Karpas-422 (cell line): ENCODE results near the gene VPS4B. TPM values are rescaled to one million over a fixed set of nuclear protein-coding genes. Genes with fewer than 3 reads are reported as not detected.

Source experiments
- DNase-seq: peaks from one replicate; pipeline ENCODE4 v3.0.0-alpha.2; 2015
- H2AFZ ChIP-seq: fragments of 200-600 bp; sonication (generic); 2 replicates; pipeline ENCODE4 v1.6.1; 2014; ENCODE audit warnings: antibody characterized with exemption, low read length, mixed read lengths
- H3K27ac ChIP-seq: fragments of 200-600 bp; sonication (generic); 2 replicates; pipeline ENCODE4 v1.5.1; 2014; ENCODE audit warnings: mild to moderate bottlenecking, low read length, moderate library complexity
- H3K27me3 ChIP-seq: fragments of 200-600 bp; sonication (generic); 2 replicates; pipeline ENCODE4 v1.6.1; 2014; ENCODE audit warnings: low read length, mixed read lengths
- H3K36me3 ChIP-seq: fragments of 200-600 bp; sonication (generic); 2 replicates; pipeline ENCODE4 v1.6.1; 2014; ENCODE audit warnings: low read length, mixed read lengths; ENCODE audit not compliant: insufficient read depth
- H3K4me1 ChIP-seq: fragments of 200-600 bp; sonication (generic); 2 replicates; pipeline ENCODE4 v1.6.1; 2014; ENCODE audit warnings: mild to moderate bottlenecking, low read length, mixed read lengths
- H3K4me2 ChIP-seq: fragments of 200-600 bp; sonication (generic); 2 replicates; pipeline ENCODE4 v1.6.1; 2014; ENCODE audit warnings: low read length, low read depth, mild to moderate bottlenecking; ENCODE audit not compliant: poor library complexity, severe bottlenecking
- H3K4me3 ChIP-seq: fragments of 200-600 bp; sonication (generic); 2 replicates; pipeline ENCODE4 v1.5.1; 2014; ENCODE audit warnings: mild to moderate bottlenecking, antibody characterized with exemption, low read length, mixed read lengths
- H3K79me2 ChIP-seq: fragments of 200-600 bp; sonication (generic); 2 replicates; pipeline ENCODE4 v1.6.1; 2014; ENCODE audit warnings: mild to moderate bottlenecking, low read length, mixed read lengths
- H3K9ac ChIP-seq: fragments of 200-600 bp; sonication (generic); 2 replicates; pipeline ENCODE4 v1.6.0; 2014; ENCODE audit warnings: low read length
- H3K9me2 ChIP-seq: fragments of 200-600 bp; sonication (generic), shearing (Covaris generic); replicated peaks from 2 replicates; pipeline ENCODE4 v1.6.0; 2014; ENCODE audit warnings: mild to moderate bottlenecking, low read length, moderate library complexity; ENCODE audit not compliant: insufficient read depth
- H3K9me3 ChIP-seq: fragments of 300-700, 200-600 bp; sonication (generic); 2 replicates; pipeline ENCODE4 v1.6.1; 2014; ENCODE audit warnings: low read length, mixed read lengths
- H4K20me1 ChIP-seq: fragments of 200-600 bp; sonication (generic); 2 replicates; pipeline ENCODE4 v1.6.1; 2014; ENCODE audit warnings: mild to moderate bottlenecking, antibody characterized with exemption, low read length, low read depth; ENCODE audit not compliant: insufficient read depth
- total RNA-seq: library from RNA; depleted of rRNA; stranded (reverse); fragments of >200 nt; shearing (Covaris generic); gene quantifications from 2 replicates; pipeline ENCODE4 v1.2.3, GENCODE V29; 2014; ENCODE audit warnings: low replicate concordance

Gene VPS4B
- total RNA-seq, 1 experiment from 2014 or later, result 62.7 TPM

DNA sequence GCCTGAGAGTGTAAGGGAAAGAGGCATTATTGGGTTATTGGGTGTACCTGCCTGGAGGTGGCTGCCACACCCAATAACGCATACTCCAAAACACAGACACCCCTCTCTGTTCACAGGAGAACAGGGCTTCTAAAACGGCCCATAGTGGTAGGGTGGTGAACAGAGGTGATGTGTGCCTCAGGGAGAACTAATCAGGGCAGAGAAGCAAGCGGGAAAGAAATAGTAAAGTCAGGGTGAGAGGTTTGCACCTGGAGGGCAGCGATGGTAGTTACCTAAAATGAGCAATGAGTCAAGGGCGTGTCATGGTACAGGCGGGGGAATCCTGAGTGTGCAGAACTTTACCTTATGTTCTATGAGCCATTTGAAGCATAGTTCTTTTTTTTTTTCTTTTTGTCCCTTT, 21.6 kb upstream of the VPS4B start:
- H4K20me1 ChIP-seq, result no peaks in the 10 kb centered on the region
- no peak overlapping the region for H3K4me2 ChIP-seq
- H3K9ac ChIP-seq, result no peak overlapping the region
- no peak overlapping the region for H2AFZ ChIP-seq
- H3K9me3 ChIP-seq, result no peaks in the 10 kb centered on the region
- H3K27me3 ChIP-seq, result no peaks in the 10 kb centered on the region
- no peak for DNase-seq
- no peak overlapping the region for H3K27ac ChIP-seq
- H3K79me2 ChIP-seq, result no peaks in the 10 kb centered on the region
- no peaks in the 10 kb centered on the region for H3K9me2 ChIP-seq
- H3K4me1 ChIP-seq, result peaks cover 21% of the 10 kb centered on the region
- no peaks in the 10 kb centered on the region for H3K36me3 ChIP-seq
- H3K4me3 ChIP-seq, result no peak overlapping the region

- Histone ChIP-seq H3K4me2 (no peak overlapping the region), H3K4me1 (peaks cover 14% of the 10 kb centered on the region), H3K36me3 (no peaks in the 10 kb centered on the region), H2AFZ (no peak overlapping the region), H3K27ac (no peak overlapping the region), H3K9me2 (no peaks in the 10 kb centered on the region), H4K20me1 (no peaks in the 10 kb centered on the region), H3K9me3 (no peaks in the 10 kb centered on the region), H3K27me3 (no peaks in the 10 kb centered on the region), H3K79me2 (no peaks in the 10 kb centered on the region), H3K9ac (no peak overlapping the region), H3K4me3 (no peak overlapping the region)
- no peak for DNase-seq
These were observed 18.6 kb upstream of the VPS4B start for GRCh38 chr18:63440881-63441280.

DNA sequence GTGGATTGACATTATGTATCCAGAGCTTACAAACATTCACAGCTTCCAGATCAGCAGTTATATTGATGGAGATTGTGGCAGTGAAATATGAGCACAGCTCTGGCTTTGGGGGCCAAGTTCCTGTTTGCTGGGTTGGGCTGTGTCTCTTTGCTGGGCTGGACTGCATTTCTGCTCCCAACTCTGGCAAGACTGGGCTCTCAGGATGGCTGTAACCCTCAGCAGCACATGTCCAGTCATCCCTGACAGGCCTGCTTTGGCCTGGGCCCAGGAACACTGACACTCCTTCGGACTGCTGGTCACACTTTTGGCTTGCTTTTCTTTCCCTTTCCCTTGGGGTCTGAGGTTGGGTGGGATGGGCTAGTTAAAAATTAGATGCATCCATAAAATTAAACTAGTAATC, 17.9 kb upstream of the VPS4B start:
- H3K4me3 ChIP-seq, result no peak overlapping the region
- H3K4me2 ChIP-seq, result no peak overlapping the region
- no peaks in the 10 kb centered on the region for H3K36me3 ChIP-seq
- H3K27ac ChIP-seq, result no peak overlapping the region
- no peaks in the 10 kb centered on the region for H3K27me3 ChIP-seq
- no peaks in the 10 kb centered on the region for H3K79me2 ChIP-seq
- H3K4me1 ChIP-seq, result peaks cover 12% of the 10 kb centered on the region
- H3K9ac ChIP-seq, result no peak overlapping the region
- no peak overlapping the region for H2AFZ ChIP-seq
- no peak for DNase-seq
- H3K9me3 ChIP-seq, result no peaks in the 10 kb centered on the region
- no peaks in the 10 kb centered on the region for H4K20me1 ChIP-seq
- no peaks in the 10 kb centered on the region for H3K9me2 ChIP-seq

DNA sequence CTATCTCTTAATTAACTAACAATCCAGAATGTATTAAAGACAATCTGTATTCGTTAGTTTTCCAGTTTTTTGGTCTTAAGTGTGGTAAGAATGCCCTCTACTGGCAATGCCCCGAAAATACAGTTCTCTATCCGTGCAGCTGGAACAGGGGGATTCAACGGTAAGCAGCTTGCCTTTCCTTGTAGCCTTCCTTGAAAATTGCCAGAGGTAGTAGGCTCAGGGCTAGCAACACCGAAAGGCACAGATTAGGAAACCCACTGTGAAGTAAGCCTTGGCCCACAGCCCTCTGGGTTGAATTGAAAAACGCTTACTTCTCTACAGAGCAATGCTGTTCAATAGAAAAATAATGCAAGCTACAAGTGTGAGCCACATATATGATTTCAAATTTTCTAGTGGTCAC, 17.1 kb upstream of the VPS4B start:
- peaks cover 3% of the 10 kb centered on the region for H3K4me1 ChIP-seq
- H3K27ac ChIP-seq, result no peak overlapping the region
- no peak overlapping the region for H2AFZ ChIP-seq
- H3K4me3 ChIP-seq, result no peak overlapping the region
- no peaks in the 10 kb centered on the region for H4K20me1 ChIP-seq
- H3K9ac ChIP-seq, result no peak overlapping the region
- no peaks in the 10 kb centered on the region for H3K27me3 ChIP-seq
- peak; percentile 91 for DNase-seq
- no peaks in the 10 kb centered on the region for H3K9me2 ChIP-seq
- no peaks in the 10 kb centered on the region for H3K36me3 ChIP-seq
- no peaks in the 10 kb centered on the region for H3K9me3 ChIP-seq
- no peak overlapping the region for H3K4me2 ChIP-seq
- H3K79me2 ChIP-seq, result no peaks in the 10 kb centered on the region

- Histone ChIP-seq H3K4me1 (peaks cover 2% of the 10 kb centered on the region; the same call in 1 of the 2 replicates), H2AFZ (no peak overlapping the region), H3K9me2 (no peaks in the 10 kb centered on the region)
These were observed 15.9 kb upstream of the VPS4B start for GRCh38 chr18:63438181-63438580.

GRCh38 chr18:63433334-63433866, 11.1 kb upstream of the VPS4B start:
- H3K36me3 ChIP-seq, result no peaks in the 10 kb centered on the region
- no peaks in the 10 kb centered on the region for H3K4me1 ChIP-seq
- no peaks in the 10 kb centered on the region for H3K9me3 ChIP-seq
- H3K27me3 ChIP-seq, result no peaks in the 10 kb centered on the region
- no peak overlapping the region for H2AFZ ChIP-seq
- no peaks in the 10 kb centered on the region for H4K20me1 ChIP-seq
- H3K9ac ChIP-seq, result no peak overlapping the region
- no peak overlapping the region for H3K4me2 ChIP-seq
- no peak overlapping the region for H3K27ac ChIP-seq
- no peak for DNase-seq
- no peak overlapping the region for H3K4me3 ChIP-seq
- H3K9me2 ChIP-seq, result no peaks in the 10 kb centered on the region
- no peaks in the 10 kb centered on the region for H3K79me2 ChIP-seq

More at GRCh38 chr18:63438181-63438580, 15.9 kb upstream of the VPS4B start:
- DNase-seq, result no peak
- Histone ChIP-seq H3K79me2 (no peaks in the 10 kb centered on the region), H3K9me3 (no peaks in the 10 kb centered on the region), H3K36me3 (no peaks in the 10 kb centered on the region), H3K9ac (no peak overlapping the region), H3K27me3 (no peaks in the 10 kb centered on the region), H4K20me1 (no peaks in the 10 kb centered on the region), H3K4me2 (no peak overlapping the region), H3K27ac (no peak overlapping the region), H3K4me3 (no peak overlapping the region)

GRCh38 chr18:63431180-63431579, 8.9 kb upstream of the VPS4B start:
- H3K36me3 ChIP-seq, result no peaks in the 10 kb centered on the region
- H3K79me2 ChIP-seq, result no peaks in the 10 kb centered on the region
- H3K4me2 ChIP-seq, result no peak overlapping the region
- H3K27ac ChIP-seq, result no peak overlapping the region
- no peak for DNase-seq
- H3K9me3 ChIP-seq, result no peaks in the 10 kb centered on the region
- H2AFZ ChIP-seq, result no peak overlapping the region
- H3K4me1 ChIP-seq, result no peaks in the 10 kb centered on the region
- no peak overlapping the region for H3K9ac ChIP-seq
- H4K20me1 ChIP-seq, result no peaks in the 10 kb centered on the region
- no peaks in the 10 kb centered on the region for H3K27me3 ChIP-seq
- H3K4me3 ChIP-seq, result no peak overlapping the region
- no peaks in the 10 kb centered on the region for H3K9me2 ChIP-seq

DNA sequence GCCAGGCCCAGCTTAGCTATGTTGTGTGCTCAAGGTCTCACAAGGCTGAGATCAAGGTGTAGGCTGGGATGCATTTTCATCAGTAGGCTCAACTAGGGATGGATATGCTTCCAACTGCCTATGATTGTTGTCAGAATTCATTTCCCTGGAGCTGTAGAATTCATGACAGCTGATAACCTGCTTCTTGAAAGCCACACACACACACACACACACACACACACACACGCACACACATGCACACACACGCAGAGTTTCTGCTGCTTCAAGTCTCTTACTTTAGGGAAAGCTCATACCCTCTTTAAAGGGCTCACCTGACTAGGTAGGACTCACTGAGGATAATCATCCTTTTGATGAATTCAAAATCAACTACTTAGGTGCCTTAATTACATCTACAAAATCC, 8.2 kb upstream of the VPS4B start:
- H3K4me3 ChIP-seq, result no peak overlapping the region
- H3K9ac ChIP-seq, result no peak overlapping the region
- no peak overlapping the region for H3K27ac ChIP-seq
- DNase-seq, result no peak
- H3K4me1 ChIP-seq, result no peaks in the 10 kb centered on the region
- no peaks in the 10 kb centered on the region for H3K27me3 ChIP-seq
- no peak overlapping the region for H3K4me2 ChIP-seq
- no peaks in the 10 kb centered on the region for H3K79me2 ChIP-seq
- H3K9me3 ChIP-seq, result no peaks in the 10 kb centered on the region
- H2AFZ ChIP-seq, result no peak overlapping the region
- no peaks in the 10 kb centered on the region for H3K36me3 ChIP-seq
- no peaks in the 10 kb centered on the region for H3K9me2 ChIP-seq
- H4K20me1 ChIP-seq, result no peaks in the 10 kb centered on the region

DNA sequence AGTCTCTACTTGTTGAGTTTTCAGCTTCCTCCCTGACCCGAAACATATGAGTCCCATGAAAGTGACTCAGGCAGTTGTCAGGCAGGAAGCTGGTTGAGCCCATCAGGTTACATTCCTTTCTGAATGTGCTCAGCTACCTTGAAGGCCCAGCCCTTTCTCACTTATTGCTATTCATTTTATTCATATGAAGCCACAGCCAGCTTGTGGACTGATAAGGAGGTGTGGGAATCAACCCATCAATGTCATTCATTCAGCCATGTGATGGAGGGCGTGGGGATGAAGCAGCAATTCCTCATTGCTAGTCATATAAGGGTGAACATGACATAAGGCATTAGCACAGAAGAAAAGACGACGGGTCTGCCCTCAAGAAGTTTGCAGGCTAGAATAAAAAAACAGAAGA, 5.3 kb upstream of the VPS4B start:
- Histone ChIP-seq H4K20me1 (no peaks in the 10 kb centered on the region), H3K4me3 (no peak overlapping the region), H3K4me1 (peaks cover 8% of the 10 kb centered on the region), H3K27me3 (no peaks in the 10 kb centered on the region), H3K79me2 (no peaks in the 10 kb centered on the region), H3K9ac (no peak overlapping the region), H2AFZ (no peak overlapping the region), H3K36me3 (no peaks in the 10 kb centered on the region), H3K9me3 (no peaks in the 10 kb centered on the region), H3K9me2 (no peaks in the 10 kb centered on the region), H3K4me2 (no peak overlapping the region), H3K27ac (no peak overlapping the region)
- DNase-seq, result no peak
